Measurements from ENCODE around the gene TMEM87B. TPM values are rescaled to one million over a fixed set of nuclear protein-coding genes. Genes with fewer than 3 reads are reported as not detected.

Gene TMEM87B
- total and polyA plus RNA-seq, 4 donors = 11.2 to 26.4 (median 18.1) TPM

- Histone ChIP-seq H3K9me3 (ENCODE audit: control insufficient read depth in 4 of 4, insufficient read depth in 3 of 4, low read length in 3 of 4) (no peaks in the 10 kb centered on the region), H3K27me3 (ENCODE audit: control insufficient read depth in 3 of 3, insufficient read depth in 3 of 3, low read length in 2 of 3) (no peaks in the 10 kb centered on the region), H3K36me3 (ENCODE audit: control insufficient read depth in 4 of 4, insufficient read depth in 4 of 4, low read length in 4 of 4) (no peaks in the 10 kb centered on the region), H3K4me1 (ENCODE audit: control insufficient read depth in 5 of 5, insufficient read depth in 5 of 5, low read length in 5 of 5) (peaks cover 0 to 5% (median 0%) of the 10 kb centered on the region in 5 donors), H3K9ac (ENCODE audit: insufficient read depth in 1 of 2, low read length in 2 of 2) (no peak overlapping the region), H3K4me3 (no peak overlapping the region), H3K27ac (ENCODE audit: low read depth in 1 of 2, low read length in 1 of 2) (no peak overlapping the region)
- 71 to 77% methylated on average over 21 of the region's 21 CpGs for WGBS, 2 donors
- TF ChIP-seq CTCF (IDR thresholded peaks at IDR 0.05; ENCODE audit: control extremely low read depth, extremely low read depth) = no peak
- ATAC-seq (ENCODE audit: insufficient read depth, low FRiP score) (no peak), DNase-seq (no peak)
Measured at GRCh38 chr2:112156152-112156986, 101.3 kb downstream of the TMEM87B start.

GRCh38 chr2:112157472-112157871 lies 102.4 kb downstream of the TMEM87B start:
- H3K36me3 ChIP-seq (ENCODE audit: control insufficient read depth in 4 of 4, insufficient read depth in 4 of 4, low read length in 4 of 4) = no peaks in the 10 kb centered on the region
- peaks cover 0 to 5% (median 0%) of the 10 kb centered on the region in 5 donors for H3K4me1 ChIP-seq (ENCODE audit: control insufficient read depth in 5 of 5, insufficient read depth in 5 of 5, low read length in 5 of 5)
- H3K27ac ChIP-seq (ENCODE audit: low read depth in 1 of 2, low read length in 1 of 2) = no peak overlapping the region
- TF ChIP-seq CTCF (IDR thresholded peaks at IDR 0.05; ENCODE audit: control extremely low read depth, extremely low read depth) = no peak
- H3K9me3 ChIP-seq (ENCODE audit: control insufficient read depth in 4 of 4, insufficient read depth in 3 of 4, low read length in 3 of 4) = no peaks in the 10 kb centered on the region
- H3K9ac ChIP-seq (ENCODE audit: insufficient read depth in 1 of 2, low read length in 2 of 2) = no peak overlapping the region
- H3K27me3 ChIP-seq (ENCODE audit: control insufficient read depth in 3 of 3, insufficient read depth in 3 of 3, low read length in 2 of 3) = no peaks in the 10 kb centered on the region
- no peak overlapping the region for H3K4me3 ChIP-seq
- ATAC-seq (ENCODE audit: insufficient read depth, low FRiP score) (no peak), DNase-seq (no peak)
- WGBS, 2 donors = 50 to 61% methylated on average over 3 of the region's 3 CpGs

- H3K4me3 ChIP-seq = no peak overlapping the region
- no peak overlapping the region for H3K9ac ChIP-seq (ENCODE audit: insufficient read depth in 1 of 2, low read length in 2 of 2)
- H3K27ac ChIP-seq (ENCODE audit: low read depth in 1 of 2, low read length in 1 of 2) = no peak overlapping the region
- no peaks in the 10 kb centered on the region for H3K27me3 ChIP-seq (ENCODE audit: control insufficient read depth in 3 of 3, insufficient read depth in 3 of 3, low read length in 2 of 3)
- 97 to 98% methylated on average over 31 of the region's 31 CpGs for WGBS, 2 donors
- ATAC-seq (ENCODE audit: insufficient read depth, low FRiP score) (no peak), DNase-seq (no peak)
- peaks cover 0 to 5% (median 0%) of the 10 kb centered on the region in 5 donors for H3K4me1 ChIP-seq (ENCODE audit: control insufficient read depth in 5 of 5, insufficient read depth in 5 of 5, low read length in 5 of 5)
- no peak for TF ChIP-seq CTCF (IDR thresholded peaks at IDR 0.05; ENCODE audit: control extremely low read depth, extremely low read depth)
- no peaks in the 10 kb centered on the region for H3K36me3 ChIP-seq (ENCODE audit: control insufficient read depth in 4 of 4, insufficient read depth in 4 of 4, low read length in 4 of 4)
- H3K9me3 ChIP-seq (ENCODE audit: control insufficient read depth in 4 of 4, insufficient read depth in 3 of 4, low read length in 3 of 4) = no peaks in the 10 kb centered on the region
Measured at GRCh38 chr2:112159454-112159921, 104.4 kb downstream of the TMEM87B start.
